GM20431 (cell line): ENCODE data around the gene USP47.

ENCODE experiments used
- in situ Hi-C: fragments of 300-500 bp; cut with MseI, MboI; formaldehyde crosslinking; loops from one replicate; pipeline ENCODE4 v1.15.0; 2020; ENCODE audit warnings: low sequenced_read_pairs; ENCODE audit not compliant: unreplicated experiment

The USP47 gene

DNA sequence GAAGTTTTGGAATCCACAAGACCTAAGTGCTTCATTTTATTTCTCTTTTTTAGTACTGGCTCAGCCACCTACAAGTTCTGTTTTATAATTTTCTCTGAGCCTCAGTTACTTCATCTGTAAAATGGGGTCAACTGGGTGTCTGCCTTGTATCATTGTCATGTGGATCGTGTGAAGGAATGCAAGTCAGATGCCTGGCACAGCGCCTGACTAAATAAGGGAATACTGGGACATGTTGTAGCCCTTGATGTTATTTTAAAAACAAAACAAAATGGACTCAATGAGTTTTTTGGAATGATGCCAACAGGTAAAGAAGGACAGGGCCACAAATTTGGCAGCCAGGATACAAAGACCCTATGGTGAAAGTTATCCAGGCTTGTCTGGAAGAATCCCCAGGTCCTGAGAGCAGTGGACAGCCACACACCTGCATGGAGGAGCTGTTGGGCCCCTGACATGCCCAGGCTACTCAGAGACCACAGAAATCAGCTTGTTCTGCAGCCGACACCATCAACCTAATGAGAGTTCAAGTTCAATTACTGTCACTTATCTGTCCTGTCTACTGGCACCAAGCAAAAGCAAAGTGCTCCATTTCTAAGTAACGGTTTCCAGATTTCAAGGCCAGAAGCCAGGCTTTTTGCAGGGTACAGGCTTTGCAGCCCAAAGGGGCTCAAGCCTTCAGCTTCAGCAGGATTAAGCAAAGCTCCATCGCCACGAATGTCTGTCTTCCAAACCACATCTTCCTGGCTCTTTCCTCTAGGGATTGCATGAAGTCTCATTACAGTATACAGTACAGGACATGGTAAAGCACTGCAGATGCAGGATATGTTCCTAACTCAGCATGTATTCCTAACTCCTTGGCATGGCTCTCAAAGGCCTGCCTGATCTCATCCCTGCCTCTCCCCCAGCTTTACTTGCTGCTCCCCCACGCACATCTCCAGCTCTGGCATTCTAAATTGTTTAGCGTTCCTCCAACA lies 148.3 kb downstream of the USP47 start:
- in situ Hi-C loops = no loop called here

DNA sequence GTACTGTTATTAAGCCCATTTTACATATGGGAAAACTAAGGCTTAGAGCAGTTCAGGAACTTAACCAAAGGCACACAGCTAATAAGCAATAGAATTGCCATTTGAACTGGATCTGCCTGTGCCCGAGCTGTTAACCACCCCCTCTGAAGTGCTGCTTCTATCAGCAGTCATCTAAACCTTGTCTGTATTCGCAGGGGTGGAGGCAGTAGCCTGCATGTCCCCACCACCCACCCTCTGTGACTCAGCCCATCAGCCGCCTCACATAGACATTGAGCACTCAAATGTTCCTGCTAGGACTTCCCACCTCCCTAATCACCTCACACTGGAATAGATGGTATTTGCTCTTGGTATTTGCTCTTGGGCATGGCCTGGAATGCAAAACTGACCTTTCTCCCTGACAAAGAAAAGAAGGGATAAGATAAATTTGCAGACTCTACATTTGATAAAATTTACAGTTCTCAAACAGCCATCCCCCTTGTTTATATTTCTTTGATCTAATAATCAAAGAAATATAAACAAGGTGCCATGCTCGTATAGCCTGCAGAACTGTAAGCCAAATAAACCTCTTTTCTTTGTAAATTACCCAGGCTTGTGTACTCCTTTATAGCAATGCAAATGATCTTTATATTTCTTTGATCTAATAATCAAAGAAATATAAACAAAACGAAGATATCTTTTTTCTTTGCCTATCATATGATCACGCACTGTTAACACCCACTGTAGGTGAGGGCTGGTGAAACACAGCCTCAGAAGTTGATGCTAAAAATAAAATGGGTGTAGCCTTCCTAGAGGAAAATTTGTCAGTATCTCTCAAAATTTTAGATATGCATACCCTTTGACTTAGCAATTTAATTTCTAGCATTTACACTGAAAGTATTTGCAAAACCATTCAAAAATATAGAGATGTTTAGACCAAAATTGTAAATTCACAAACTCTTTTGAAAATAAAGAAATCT lies 150.8 kb downstream of the USP47 start:
- in situ Hi-C loops = no loop called here

DNA sequence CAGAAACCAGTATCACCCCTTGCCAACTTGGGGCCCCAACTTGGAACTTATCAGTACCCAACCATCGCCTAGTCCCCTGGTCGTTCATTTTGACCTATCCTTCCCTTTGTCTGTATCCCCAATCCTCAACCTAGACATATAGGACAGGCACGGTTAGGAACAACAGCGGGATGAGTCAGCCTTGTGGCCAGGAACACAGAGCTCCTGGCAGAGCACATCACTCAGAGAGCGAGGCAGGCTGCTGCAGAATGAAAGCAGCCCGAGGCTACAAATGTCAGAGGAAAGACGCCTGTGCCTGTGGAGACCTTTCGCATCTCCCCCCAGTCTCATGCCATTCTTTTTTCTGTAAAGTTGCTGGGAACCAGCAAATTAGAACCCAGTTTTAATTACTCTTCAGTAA lies 152.1 kb downstream of the USP47 start:
- in situ Hi-C loops = no loop called here

DNA sequence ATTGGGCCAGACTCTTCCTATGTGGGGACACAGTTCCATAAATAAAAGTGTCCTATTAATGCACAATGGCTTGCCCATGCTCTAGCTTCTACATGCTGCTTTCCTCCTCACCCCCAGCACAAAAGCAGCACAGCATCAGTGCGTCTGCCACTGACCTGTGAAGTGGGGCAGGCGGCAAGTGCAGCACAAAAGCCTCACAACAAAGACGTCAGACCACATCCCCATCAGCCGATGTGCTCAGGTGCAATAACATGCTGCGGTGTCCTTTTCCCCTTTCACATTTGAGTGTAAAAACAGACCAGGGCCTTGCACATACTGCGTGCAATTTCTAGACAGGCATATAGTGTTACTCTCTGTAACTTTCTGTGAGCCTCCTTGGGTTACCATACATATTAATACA lies 153.8 kb downstream of the USP47 start:
- in situ Hi-C loops = no loop called here

DNA sequence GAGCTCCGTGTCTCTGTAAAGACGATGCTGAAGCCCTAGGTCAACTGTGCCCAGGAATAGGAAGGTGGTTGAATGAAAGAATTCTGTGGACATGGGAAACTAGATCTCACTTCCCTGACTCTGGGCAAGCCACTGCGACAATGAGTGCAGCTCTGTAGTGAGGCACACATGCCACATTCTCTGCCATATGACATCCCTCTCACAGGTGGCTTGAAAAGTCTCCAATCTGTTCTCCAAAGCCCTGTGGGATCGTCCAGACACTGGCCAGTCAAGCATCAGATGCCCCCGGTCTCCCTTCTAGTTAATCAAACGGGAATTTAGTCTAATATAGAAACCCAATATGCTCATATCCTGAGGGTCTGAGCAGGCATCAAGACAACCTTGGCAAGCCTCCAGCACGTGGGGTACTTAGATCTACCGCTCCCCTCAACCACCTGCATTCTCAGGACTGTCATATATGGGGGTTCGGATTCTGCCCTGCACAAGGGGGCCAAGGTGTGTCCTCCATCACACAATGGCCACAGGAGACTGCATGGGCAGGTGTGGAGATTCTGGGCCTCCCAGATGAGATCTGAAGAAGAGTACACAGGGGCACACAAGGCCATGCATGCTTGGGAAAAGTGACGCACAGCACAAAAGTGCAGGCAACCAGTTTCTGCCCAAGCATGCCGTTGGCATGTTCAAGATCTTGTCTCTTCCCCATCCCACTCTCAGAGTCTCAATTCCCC lies 154.7 kb downstream of the USP47 start:
- in situ Hi-C loops = no loop called here

DNA sequence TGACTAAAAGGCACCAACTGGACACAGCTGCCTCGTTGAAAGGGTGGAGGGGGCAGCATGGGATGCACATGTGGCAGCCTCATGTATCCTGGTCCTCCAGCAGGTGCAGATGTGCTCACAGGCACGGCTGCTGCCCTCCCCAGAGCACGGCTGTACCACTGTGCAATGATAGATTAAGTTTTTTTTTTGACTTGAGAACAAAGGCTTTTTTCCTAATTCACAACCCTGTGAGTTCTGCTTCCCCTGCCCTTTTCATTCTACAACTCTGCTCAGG lies 155.2 kb downstream of the USP47 start:
- in situ Hi-C loops = no loop called here

DNA sequence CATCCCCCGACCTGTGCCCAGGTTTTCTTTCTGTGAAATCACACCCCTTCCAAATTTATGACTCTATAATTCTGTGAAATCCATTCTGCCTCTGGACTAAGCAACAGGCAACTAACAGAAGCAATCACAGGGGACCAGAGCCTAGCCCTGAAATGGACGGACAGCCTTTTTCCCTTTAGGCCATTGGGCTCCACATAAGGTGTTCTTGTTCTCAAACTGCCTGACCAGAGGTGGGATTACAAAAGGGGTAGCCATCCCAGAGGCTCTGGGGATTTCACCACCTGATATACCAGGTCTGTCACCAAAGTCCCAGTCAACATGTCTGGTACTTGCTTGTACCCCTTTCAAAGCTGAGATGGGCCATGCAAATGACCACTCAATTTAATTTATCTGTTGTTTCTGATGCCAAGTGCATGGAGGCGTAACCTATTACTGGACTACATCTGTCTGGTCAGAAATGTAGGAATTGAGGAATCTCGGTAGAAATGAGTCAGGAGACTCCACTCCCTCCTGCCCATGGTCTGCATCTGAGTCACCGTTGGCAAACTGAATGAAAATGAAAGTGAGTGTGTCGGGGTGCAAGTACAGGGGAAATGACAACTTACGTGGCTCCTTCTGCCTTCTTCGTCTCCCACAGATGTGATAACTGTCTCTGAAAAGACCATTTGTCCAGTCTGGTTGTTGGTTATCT lies 156.5 kb downstream of the USP47 start:
- in situ Hi-C loops = no loop called here

DNA sequence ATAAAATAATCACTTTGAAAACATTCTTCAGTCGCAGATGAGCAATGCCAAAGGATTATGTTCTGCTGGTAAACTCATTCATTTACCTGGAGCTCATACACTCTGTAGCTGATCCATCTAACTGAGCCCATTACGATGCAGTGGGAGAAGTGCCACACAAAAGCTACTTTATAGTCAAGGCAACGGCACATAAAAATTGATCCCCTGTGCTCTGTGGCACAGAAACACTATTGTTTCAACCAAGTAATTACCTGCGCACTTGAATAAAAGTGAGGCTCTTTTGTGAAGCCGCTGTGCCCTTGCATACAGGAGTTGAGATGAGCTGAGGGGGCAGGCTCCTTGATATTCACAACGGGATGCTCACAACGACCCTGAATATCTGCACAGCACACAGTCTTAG lies 159.4 kb downstream of the USP47 start:
- in situ Hi-C loops = no loop called here

DNA sequence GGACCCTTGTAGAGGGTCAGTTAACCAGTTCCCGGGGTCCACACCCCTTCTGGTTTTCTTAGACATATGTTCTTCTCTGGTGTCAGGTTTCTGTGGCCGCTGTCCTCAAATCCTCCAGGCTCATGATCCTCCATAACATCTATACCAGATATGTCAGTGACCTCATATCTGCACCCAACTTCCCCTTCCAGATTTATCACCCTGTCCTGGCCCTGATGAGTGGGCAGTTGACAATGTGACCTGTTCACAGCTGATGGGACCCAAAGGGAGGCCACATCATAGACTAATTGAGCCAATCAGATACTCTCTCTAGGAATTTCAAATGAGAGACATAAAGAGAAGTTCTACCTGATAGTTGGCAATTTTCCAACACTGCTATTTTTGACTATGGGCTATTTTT lies 161.6 kb downstream of the USP47 start:
- in situ Hi-C loops = no loop called here

DNA sequence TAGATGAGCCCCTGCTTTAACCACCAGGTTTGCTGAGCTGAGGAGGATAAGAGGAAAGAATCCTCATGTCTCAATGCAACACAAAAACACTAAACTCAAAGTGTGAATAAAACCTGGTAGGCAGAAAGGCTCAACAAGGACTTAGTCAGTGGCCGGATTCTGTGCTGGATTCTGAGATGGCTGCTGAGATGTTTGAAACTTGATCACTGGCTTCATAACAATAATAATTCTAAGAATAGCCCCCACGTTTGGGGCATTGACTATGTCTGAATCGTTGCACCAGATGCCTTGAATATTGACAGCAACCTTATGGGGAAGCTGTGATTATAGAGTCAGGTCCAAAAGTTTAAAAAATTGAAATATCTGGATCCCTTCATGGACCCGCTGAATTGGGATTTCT lies 162.0 kb downstream of the USP47 start:
- in situ Hi-C loops = no loop called here

DNA sequence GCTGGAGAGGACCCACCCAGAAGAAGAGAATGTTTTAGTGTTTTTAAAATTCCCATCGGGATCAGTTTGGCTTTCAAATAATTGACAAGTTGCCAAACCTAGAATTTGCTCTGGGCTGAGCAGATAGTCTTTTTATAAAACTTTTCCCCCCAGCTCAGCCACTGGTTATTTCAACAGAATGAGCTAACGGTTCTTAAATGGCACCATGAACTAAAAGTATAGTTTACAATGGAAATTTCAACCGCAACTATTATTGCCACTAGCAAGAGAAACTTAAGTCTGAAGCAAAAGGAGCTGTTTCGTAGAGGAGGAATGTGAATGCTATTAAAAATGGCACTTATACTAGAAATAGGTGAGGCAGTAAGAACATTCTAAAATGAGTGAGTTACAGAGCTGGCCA lies 163.3 kb downstream of the USP47 start:
- in situ Hi-C loops = no loop called here

DNA sequence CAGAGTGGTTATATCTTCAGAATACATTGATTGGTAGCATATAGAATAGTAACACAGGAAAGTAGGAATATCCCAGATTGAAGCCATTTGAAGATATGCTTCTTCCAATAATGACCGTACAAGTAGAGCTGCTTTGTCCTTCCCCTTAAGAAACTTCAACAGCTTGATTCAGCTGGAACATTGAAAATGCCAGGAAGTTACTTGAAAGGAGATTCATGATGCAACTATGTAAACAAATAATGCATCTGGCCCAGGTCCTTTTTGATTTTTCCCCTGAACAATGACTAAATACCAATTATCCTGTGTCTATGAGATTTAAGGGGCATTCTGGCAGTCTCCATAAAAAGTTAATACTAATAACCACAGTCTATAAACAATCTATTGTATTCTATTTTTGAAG lies 163.7 kb downstream of the USP47 start:
- in situ Hi-C loops = no loop called here

DNA sequence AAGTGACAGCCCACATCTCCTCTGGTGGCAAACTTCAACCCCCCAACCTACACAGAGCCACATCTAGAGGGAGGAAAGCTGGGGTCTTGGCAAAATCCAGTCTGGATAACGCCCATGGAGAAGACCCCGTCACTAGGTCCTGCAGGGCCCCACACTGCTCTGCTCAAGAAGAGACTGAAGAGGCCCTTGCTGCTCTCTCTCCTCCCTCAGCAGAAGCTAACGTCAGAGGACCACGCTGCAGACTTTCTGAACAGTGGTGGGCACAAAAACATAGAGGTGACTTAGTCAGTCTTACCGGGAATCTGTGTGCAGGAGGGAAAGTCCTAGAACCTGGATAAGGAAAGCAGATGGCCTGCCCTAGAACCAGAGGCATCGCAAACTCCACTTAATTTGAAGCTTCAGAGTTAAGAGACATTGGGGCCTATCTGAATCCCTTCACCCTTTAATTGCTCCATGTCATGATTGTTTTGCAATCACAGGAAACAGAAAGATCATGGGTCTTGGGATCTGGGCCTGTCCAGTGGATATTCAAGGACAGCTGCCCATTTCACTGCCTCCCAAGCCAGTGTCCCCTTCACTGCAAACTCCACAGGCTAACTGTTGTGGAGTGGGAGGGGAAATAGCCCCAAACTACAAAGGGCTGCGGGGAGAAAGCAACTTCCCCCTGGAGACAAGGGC lies 164.9 kb downstream of the USP47 start:
- in situ Hi-C loops = no loop called here

DNA sequence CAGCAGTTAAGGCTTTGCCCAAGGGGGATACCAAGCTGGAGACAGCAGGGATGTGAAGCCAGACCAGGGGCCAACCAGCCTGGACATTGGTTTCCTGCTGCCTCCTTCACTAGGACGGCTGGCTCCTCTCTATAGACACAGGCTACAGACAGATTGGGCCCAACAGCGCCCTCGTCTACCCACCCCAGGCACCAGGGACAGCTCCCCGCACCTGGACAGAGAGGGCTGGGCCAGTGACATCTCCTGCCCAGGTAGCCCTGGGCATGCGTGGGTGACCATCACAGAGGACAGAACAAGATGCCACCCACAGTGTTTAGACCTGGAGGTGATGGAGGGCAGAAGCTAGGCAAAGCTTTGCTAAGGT lies 165.4 kb downstream of the USP47 start:
- in situ Hi-C loops = no loop called here

DNA sequence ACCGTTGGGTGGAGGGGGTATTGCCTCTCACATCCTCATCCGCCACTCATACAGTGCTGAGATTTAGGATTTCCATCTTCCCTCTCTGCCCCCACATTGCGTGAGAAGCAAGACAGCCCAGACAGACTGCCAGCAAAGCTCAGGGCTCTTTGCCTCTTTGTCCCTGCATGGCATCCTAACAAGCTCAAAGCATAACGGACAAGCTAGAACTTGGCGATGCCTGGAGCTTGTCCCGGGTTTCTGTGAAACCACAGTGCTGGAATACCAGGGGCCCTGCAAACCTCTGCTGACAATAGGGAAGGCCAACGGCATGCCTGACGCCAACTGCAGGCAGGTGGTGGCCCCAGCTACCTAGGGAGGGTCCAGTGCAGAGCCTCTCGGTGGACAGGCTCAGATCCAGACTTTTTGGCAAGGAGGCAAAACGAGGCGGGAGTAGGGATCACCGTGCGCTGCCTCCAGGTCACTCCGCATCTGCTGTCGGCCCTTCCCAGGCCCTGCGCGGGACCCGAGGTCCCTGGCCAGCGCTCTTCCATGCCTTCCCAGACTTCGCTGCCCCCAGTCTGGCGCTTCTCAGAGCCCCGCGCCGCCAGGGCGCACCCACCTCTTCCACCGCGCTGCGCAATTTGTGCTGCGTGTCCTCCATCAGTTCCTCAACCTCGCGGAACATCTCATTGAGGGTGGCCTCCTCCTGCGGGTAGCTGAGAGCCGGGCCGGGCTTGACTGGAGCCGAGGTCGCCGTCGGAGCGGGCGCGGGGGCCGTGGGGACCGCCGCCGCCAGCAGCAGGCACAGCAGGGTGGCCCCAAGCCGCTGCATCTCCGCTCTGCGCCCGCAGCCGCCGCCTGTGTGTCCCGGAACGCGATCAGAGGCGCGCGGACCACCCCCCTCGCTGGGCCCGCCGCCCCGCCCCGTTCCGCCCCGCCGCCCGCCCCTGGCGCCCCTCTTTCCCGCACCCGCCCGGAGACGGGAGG lies 166.3 kb downstream of the USP47 start, which contains the start of gene DKK3:
TSS of gene DKK3 (minus strand) at position 858 of the 969 bp plus-strand sequence. CDS start at position 814, 44 bp downstream.
- in situ Hi-C loops = no loop called here
